K562 (cell line): Measurements from ENCODE around the gene ZDHHC12. TPM values are rescaled to one million over a fixed set of nuclear protein-coding genes. Genes with fewer than 3 reads are reported as not detected.

Experiments used
- BMI1 ChIP-seq: fragments of 150-350 bp; IDR thresholded peaks from 2 replicates; pipeline ENCODE4 v1.6.1; 2014; ENCODE audit warnings: low read length
- CBX5 ChIP-seq: IDR thresholded peaks from 2 replicates; pipeline ENCODE4 v1.6.1; 2014; ENCODE audit warnings: low read depth, borderline replicate concordance
- EZH2 ChIP-seq: IDR thresholded peaks from 2 replicates; pipeline ENCODE4 v1.6.1; 2012; ENCODE audit warnings: low read depth, mild to moderate bottlenecking, inconsistent platforms, low read length, borderline replicate concordance
- HDAC2 ChIP-seq: fragments of 450-650 bp; IDR thresholded peaks from 2 replicates; pipeline ENCODE4 v1.6.1; 2016; ENCODE audit warnings: mild to moderate bottlenecking
- HMG20A ChIP-seq: fragments of 450-650 bp; formaldehyde crosslinking; conservative IDR thresholded peaks from 2 replicates; pipeline ENCODE4 v1.4.0; 2020; ENCODE audit warnings: mild to moderate bottlenecking, mixed read lengths
- HNRNPH1 ChIP-seq: fragments of 200-400 bp; formaldehyde crosslinking; optimal IDR thresholded peaks from 2 replicates; pipeline ENCODE3; 2017; ENCODE audit warnings: low read depth, mild to moderate bottlenecking, low read length, moderate library complexity
- HSF4 ChIP-seq: fragments of 250-450 bp; sonication (Bioruptor Pico); IDR thresholded peaks from 2 replicates; pipeline ENCODE4 v2.1.2; 2022; ENCODE audit warnings: mild to moderate bottlenecking, moderate library complexity, borderline replicate concordance
- KLF10 ChIP-seq: fragments of 250-450 bp; sonication (Bioruptor Pico); IDR thresholded peaks from 2 replicates; pipeline ENCODE4 v1.6.1; 2021; ENCODE audit warnings: matching md5 sums
- MYBL2 ChIP-seq, 2 experiments: fragments of 450-650 bp in 1 of 2; sonication (generic) in 1 of 2; formaldehyde crosslinking in 1 of 2; IDR thresholded peaks; 2 replicates each; pipeline versions ENCODE4 v1.6.1 to v1.8.1; 2017 to 2022; ENCODE audit warnings: borderline replicate concordance in 1 of 2, inconsistent platforms in 1 of 2, low read depth in 1 of 2, mild to moderate bottlenecking in 1 of 2, missing genetic modification reagents in 1 of 2, moderate library complexity in 1 of 2
- PTBP1 ChIP-seq: fragments of 200-400 bp; formaldehyde crosslinking; IDR thresholded peaks from 2 replicates; pipeline ENCODE4 v1.6.1; 2017; ENCODE audit warnings: low read depth, low read length
- RFX7 ChIP-seq: fragments of 250-450 bp; sonication (Bioruptor Pico); IDR thresholded peaks from 2 replicates; pipeline ENCODE4 v1.5.1; 2021; ENCODE audit warnings: mild to moderate bottlenecking
- RUNX1 ChIP-seq: sonication (generic); IDR thresholded peaks from 2 replicates; pipeline ENCODE4 v1.6.1; 2016; ENCODE audit warnings: antibody characterized with exemption, low read depth
- SMARCC2 ChIP-seq: fragments of 450-650 bp; IDR thresholded peaks from 2 replicates; pipeline ENCODE4 v1.6.1; 2017; ENCODE audit warnings: antibody characterized with exemption, moderate library complexity, mild to moderate bottlenecking, low read depth
- TRIM28 ChIP-seq: fragments of 450-650 bp; IDR thresholded peaks from 2 replicates; pipeline ENCODE4 v1.6.1; 2017
- ZFP1 ChIP-seq: fragments of 450-650 bp; formaldehyde crosslinking; IDR thresholded peaks from 2 replicates; pipeline ENCODE4 v1.4.0; 2020; ENCODE audit warnings: mild to moderate bottlenecking, mixed read lengths
- ZNF253 ChIP-seq: fragments of 250-450 bp; sonication (Bioruptor Pico); conservative IDR thresholded peaks from 2 replicates; pipeline ENCODE4 v1.6.1; 2021; ENCODE audit warnings: mild to moderate bottlenecking
- ZNF316 ChIP-seq: fragments of 450-650 bp; IDR thresholded peaks from 2 replicates; pipeline ENCODE4 v1.6.1; 2016
- ZNF780A ChIP-seq: fragments of 250-450 bp; sonication (Bioruptor Pico); IDR thresholded peaks from 2 replicates; pipeline ENCODE4 v1.5.0; 2021; ENCODE audit warnings: mild to moderate bottlenecking
- polyA plus RNA-seq, 8 experiments: library from polyadenylated mRNA; depleted of rRNA in 4 of 8; stranded (reverse) in 5 of 8; unstranded in 3 of 8; fragments of >200 nt; fragmentation: Nextera tagmentation in 2 of 8; fragmentation: Illumina TruSeq in 1 of 8; extraction: Ambion mirVana in 2 of 8; extraction: Trizol in 1 of 8; gene quantifications; 2 replicates each; pipeline versions ENCODE4 v1.2.1 to v1.2.3, GENCODE V29; 2011 to 2014; ENCODE audit warnings: inconsistent platforms in 1 of 8, missing spikeins in 1 of 8
- total RNA-seq, 7 experiments: library from RNA; depleted of rRNA in 6 of 7; stranded (reverse); fragments of >200 nt in 6 of 7; fragmentation: Illumina TruSeq in 2 of 7; extraction: Trizol in 2 of 7; gene quantifications; 2 replicates each; pipeline versions ENCODE4 v1.2.1 to v1.2.3, GENCODE V29; 2011 to 2021; ENCODE audit warnings: low replicate concordance in 1 of 7
- TF ChIP-seq, protein P1 (sequence below), 2 experiments: fragments of 450-650 bp in 1 of 2; IDR thresholded peaks; 2 replicates each; pipeline ENCODE4 v1.6.1; 2011 to 2017; ENCODE audit warnings: low read depth in 2 of 2, antibody characterized with exemption in 1 of 2, borderline replicate concordance in 1 of 2, low read length in 1 of 2, mild to moderate bottlenecking in 1 of 2, mixed read lengths in 1 of 2; ENCODE audit not compliant: control insufficient read depth in 1 of 2
- TF ChIP-seq, protein P2 (sequence below): fragments of 450-650 bp; IDR thresholded peaks from 2 replicates; pipeline ENCODE4 v1.6.1; 2017; ENCODE audit warnings: mild to moderate bottlenecking, moderate library complexity
- TF ChIP-seq, protein P3 (sequence below): fragments of 450-650 bp; formaldehyde crosslinking; IDR thresholded peaks from 2 replicates; pipeline ENCODE4 v1.4.0; 2020; ENCODE audit warnings: mild to moderate bottlenecking, moderate library complexity
- TF ChIP-seq, protein P4 (sequence below): sonication (generic); formaldehyde crosslinking; IDR thresholded peaks from 2 replicates; pipeline ENCODE4 v1.8.1; 2022; ENCODE audit warnings: missing genetic modification reagents

The ZDHHC12 gene
- total and polyA plus RNA-seq, 9 of the 15 experiments (the other 6 are each of a cell fraction or from before 2014, with no cell fraction given), result 0.21 to 38.0 (median 13.8) TPM

DNA sequence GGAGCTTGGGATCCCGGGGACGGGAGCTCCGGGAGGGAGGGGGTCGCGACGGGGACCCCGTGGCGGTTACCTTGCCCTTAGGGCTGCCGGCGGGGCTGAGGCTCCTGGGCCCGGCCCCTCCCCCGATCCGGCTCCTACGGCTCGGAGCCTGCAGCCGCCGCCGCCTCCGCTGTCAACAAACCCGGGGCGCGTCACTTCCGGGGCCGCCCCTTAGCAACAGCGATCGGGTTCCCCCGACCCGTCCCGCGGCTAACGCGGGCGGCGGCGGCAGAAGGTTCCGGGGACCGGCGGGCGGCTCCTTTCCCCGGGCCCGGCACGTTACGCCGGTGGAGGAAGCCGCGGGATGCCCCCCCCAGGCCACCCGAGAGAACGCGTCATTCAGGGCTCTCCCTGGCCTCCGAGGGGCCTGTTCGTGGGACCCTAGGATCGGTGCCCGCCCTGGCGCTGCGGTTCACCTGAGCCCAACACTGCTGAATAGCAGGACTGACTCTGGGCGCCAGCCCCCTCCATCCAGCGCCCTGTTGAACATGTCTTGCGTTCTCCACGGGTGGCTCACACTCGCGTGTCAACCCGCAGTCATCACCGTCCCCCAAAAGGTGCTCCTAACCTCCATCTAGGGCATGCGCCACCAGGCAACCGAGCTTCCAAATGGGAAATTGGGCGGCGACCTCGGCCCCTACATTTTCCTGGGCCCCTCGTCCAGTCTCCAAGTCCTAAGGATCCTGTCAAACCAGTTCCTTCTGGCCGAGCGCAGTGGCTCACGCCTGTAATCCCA lies 48.0 kb upstream of the ZDHHC12 start, which contains the start of gene ZER1 (continued):
- TF ChIP-seq SMARCC2 (no peak), RUNX1 (no peak), RFX7 (no peak), ZFP1 (no peak), HDAC2 (0 out of 2 replicates have a peak, but pooled peaks have one; percentile 15), EZH2 (no peak), BMI1 (peak; percentile 61; the same call in 1 of the 2 replicates), CBX5 (no peak), HMG20A (no peak), HSF4 (CRISPR knock-in tag) (no peak), ZNF316 (no peak), HNRNPH1 (no peak), TRIM28 (no peak), ZNF780A (CRISPR knock-in tag) (no peak), PTBP1 (no peak), MYBL2 (IDR thresholded peaks at IDR 0.05; ENCODE audit: low read depth) (no peak), MYBL2 (CRISPR knock-in tag; IDR thresholded peaks at IDR 0.05; ENCODE audit: borderline replicate concordance) (no peak), KLF10 (CRISPR knock-in tag) (no peak), ZNF253 (no peak)
- TF ChIP-seq, protein P1, sequence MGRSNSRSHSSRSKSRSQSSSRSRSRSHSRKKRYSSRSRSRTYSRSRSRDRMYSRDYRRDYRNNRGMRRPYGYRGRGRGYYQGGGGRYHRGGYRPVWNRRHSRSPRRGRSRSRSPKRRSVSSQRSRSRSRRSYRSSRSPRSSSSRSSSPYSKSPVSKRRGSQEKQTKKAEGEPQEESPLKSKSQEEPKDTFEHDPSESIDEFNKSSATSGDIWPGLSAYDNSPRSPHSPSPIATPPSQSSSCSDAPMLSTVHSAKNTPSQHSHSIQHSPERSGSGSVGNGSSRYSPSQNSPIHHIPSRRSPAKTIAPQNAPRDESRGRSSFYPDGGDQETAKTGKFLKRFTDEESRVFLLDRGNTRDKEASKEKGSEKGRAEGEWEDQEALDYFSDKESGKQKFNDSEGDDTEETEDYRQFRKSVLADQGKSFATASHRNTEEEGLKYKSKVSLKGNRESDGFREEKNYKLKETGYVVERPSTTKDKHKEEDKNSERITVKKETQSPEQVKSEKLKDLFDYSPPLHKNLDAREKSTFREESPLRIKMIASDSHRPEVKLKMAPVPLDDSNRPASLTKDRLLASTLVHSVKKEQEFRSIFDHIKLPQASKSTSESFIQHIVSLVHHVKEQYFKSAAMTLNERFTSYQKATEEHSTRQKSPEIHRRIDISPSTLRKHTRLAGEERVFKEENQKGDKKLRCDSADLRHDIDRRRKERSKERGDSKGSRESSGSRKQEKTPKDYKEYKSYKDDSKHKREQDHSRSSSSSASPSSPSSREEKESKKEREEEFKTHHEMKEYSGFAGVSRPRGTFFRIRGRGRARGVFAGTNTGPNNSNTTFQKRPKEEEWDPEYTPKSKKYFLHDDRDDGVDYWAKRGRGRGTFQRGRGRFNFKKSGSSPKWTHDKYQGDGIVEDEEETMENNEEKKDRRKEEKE (IDR thresholded peaks at IDR 0.05; ENCODE audit: borderline replicate concordance in 1 of 2, control insufficient read depth in 1 of 2, low read depth in 2 of 2, low read length in 1 of 2), result peak in 1 of 2 experiments; percentile 96; a peak in 2 of 4 replicates
- TF ChIP-seq, protein P2, sequence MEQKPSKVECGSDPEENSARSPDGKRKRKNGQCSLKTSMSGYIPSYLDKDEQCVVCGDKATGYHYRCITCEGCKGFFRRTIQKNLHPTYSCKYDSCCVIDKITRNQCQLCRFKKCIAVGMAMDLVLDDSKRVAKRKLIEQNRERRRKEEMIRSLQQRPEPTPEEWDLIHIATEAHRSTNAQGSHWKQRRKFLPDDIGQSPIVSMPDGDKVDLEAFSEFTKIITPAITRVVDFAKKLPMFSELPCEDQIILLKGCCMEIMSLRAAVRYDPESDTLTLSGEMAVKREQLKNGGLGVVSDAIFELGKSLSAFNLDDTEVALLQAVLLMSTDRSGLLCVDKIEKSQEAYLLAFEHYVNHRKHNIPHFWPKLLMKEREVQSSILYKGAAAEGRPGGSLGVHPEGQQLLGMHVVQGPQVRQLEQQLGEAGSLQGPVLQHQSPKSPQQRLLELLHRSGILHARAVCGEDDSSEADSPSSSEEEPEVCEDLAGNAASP, result no peak
- TF ChIP-seq, protein P3, sequence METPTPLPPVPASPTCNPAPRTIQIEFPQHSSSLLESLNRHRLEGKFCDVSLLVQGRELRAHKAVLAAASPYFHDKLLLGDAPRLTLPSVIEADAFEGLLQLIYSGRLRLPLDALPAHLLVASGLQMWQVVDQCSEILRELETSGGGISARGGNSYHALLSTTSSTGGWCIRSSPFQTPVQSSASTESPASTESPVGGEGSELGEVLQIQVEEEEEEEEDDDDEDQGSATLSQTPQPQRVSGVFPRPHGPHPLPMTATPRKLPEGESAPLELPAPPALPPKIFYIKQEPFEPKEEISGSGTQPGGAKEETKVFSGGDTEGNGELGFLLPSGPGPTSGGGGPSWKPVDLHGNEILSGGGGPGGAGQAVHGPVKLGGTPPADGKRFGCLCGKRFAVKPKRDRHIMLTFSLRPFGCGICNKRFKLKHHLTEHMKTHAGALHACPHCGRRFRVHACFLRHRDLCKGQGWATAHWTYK (CRISPR knock-in tag), result peak; percentile 64; the same call in 1 of the 2 replicates
- TF ChIP-seq, protein P4, sequence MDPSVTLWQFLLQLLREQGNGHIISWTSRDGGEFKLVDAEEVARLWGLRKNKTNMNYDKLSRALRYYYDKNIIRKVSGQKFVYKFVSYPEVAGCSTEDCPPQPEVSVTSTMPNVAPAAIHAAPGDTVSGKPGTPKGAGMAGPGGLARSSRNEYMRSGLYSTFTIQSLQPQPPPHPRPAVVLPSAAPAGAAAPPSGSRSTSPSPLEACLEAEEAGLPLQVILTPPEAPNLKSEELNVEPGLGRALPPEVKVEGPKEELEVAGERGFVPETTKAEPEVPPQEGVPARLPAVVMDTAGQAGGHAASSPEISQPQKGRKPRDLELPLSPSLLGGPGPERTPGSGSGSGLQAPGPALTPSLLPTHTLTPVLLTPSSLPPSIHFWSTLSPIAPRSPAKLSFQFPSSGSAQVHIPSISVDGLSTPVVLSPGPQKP, result no peak
